ENCODE measurements around the gene RETSAT.
A peak's percentile ranks its signal among the peaks of the same experiment; 100 is the strongest.
"Not testable (repeated sequence)": the region's sequence is repeated elsewhere in the genome, so short reads cannot be mapped to it uniquely, and the experiment has no call there.

Gene RETSAT

DNA sequence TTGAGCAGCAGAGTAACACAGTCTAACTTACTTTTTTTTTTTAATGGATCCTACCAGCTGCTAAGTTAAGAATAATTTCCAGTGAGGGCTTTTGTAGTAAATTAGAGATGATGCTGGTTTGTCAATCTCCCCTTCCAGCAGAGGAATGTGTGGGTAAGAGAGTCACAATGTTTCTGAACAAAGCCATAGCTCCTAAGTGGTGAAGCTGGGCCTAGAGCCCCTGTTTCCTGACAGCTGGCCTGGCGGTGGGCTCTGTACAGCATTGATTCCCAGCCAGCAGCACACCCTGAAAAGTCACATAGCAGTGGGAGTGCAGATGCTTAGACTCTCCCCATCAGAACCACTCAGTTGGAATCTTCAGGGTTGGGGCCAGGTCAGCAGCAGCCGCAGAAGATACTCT lies 31.4 kb upstream of the RETSAT start:
- H3K18ac ChIP-seq (ENCODE audit: low read length): no peak overlapping the region
- H4K91ac ChIP-seq (ENCODE audit: low read depth, low read length): no peak overlapping the region
- no peak overlapping the region for H3K27ac ChIP-seq (ENCODE audit: low read depth, low read length)
- no peak overlapping the region for H3K4me3 ChIP-seq (ENCODE audit: low read depth, low read length)
- H3K9ac ChIP-seq (ENCODE audit: low read length): no peak overlapping the region
- no peak overlapping the region for H3K4ac ChIP-seq (ENCODE audit: low read depth, low read length)
- H3K4me1 ChIP-seq (ENCODE audit: control insufficient read depth in 1 of 2, insufficient read depth in 2 of 2, low read length in 2 of 2): no peaks in the 10 kb centered on the region
- H4K12ac ChIP-seq (ENCODE audit: low read depth, low read length): no peak overlapping the region
- H4K8ac ChIP-seq (ENCODE audit: low read depth, low read length): no peak overlapping the region
- no peak overlapping the region for H2BK120ac ChIP-seq (ENCODE audit: insufficient read depth, low read length, poor library complexity)
- peaks cover 16 to 29% of the 10 kb centered on the region in 2 experiments for H3K36me3 ChIP-seq (ENCODE audit: control insufficient read depth in 1 of 2, insufficient read depth in 2 of 2, low read length in 2 of 2)
- no peak overlapping the region for H2AK5ac ChIP-seq (ENCODE audit: low read length)
- H2BK12ac ChIP-seq (ENCODE audit: low read length): no peak overlapping the region
- H3K23ac ChIP-seq (ENCODE audit: low read length): no peak overlapping the region
- H3K27me3 ChIP-seq (ENCODE audit: insufficient read depth, low read length): no peaks in the 10 kb centered on the region
- no peak overlapping the region for H2BK5ac ChIP-seq (ENCODE audit: low read depth, low read length, poor library complexity)
- no peaks in the 10 kb centered on the region for H3K79me2 ChIP-seq (ENCODE audit: control insufficient read depth, insufficient read depth, low read length, poor library complexity)
- no peaks in the 10 kb centered on the region for H3K9me3 ChIP-seq (ENCODE audit: insufficient read depth, low read depth, low read length)
- no peak overlapping the region for H3K14ac ChIP-seq (ENCODE audit: low read length)
- H3K79me1 ChIP-seq (ENCODE audit: low read length): no peaks in the 10 kb centered on the region
- no CpG with 5 or more reads among the region's 2 CpGs for WGBS (ENCODE audit: extremely low coverage, insufficient coverage, insufficient read length)
- DNase-seq: no peak
- no peak overlapping the region for H3K4me2 ChIP-seq (ENCODE audit: low read length)
- no peak overlapping the region for H2AFZ ChIP-seq (ENCODE audit: insufficient read depth, low read length, poor library complexity)

DNA sequence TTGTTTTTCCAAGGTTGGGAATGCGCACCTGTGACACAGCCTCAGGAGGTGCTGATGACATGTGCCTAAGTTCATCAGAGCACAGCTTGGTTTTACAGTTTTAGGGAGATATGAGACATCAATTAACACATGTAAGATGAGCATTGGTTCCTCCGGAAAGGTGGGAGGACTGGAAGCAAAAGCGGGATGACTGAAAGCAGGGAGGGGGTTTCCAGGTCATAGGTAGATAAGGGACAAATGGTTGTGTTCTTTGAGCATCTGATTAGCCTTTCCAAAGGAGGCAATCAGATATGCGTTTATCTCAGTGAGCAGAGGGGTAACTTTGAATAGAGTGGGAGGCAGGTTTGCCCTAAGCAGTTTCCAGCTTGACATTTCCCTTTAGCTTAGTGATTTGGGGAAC lies 29.5 kb upstream of the RETSAT start:
- Histone ChIP-seq H2BK120ac (ENCODE audit: insufficient read depth, low read length, poor library complexity) (no peak overlapping the region), H4K8ac (ENCODE audit: low read depth, low read length) (no peak overlapping the region), H3K18ac (ENCODE audit: low read length) (no peak overlapping the region), H2AFZ (ENCODE audit: insufficient read depth, low read length, poor library complexity) (no peak overlapping the region), H4K91ac (ENCODE audit: low read depth, low read length) (no peak overlapping the region), H2BK12ac (ENCODE audit: low read length) (no peak overlapping the region), H3K14ac (ENCODE audit: low read length) (no peak overlapping the region), H4K12ac (ENCODE audit: low read depth, low read length) (no peak overlapping the region), H3K27me3 (ENCODE audit: insufficient read depth, low read length) (no peaks in the 10 kb centered on the region), H3K27ac (ENCODE audit: low read depth, low read length) (no peak overlapping the region), H3K4me1 (ENCODE audit: control insufficient read depth in 1 of 2, insufficient read depth in 2 of 2, low read length in 2 of 2) (no peaks in the 10 kb centered on the region), H3K79me2 (ENCODE audit: control insufficient read depth, insufficient read depth, low read length, poor library complexity) (no peaks in the 10 kb centered on the region), H3K9me3 (ENCODE audit: insufficient read depth, low read depth, low read length) (no peaks in the 10 kb centered on the region), H2BK5ac (ENCODE audit: low read depth, low read length, poor library complexity) (no peak overlapping the region), H3K4me3 (ENCODE audit: low read depth, low read length) (no peak overlapping the region), H3K4me2 (ENCODE audit: low read length) (no peak overlapping the region), H3K79me1 (ENCODE audit: low read length) (no peaks in the 10 kb centered on the region), H3K23ac (ENCODE audit: low read length) (no peak overlapping the region), H2AK5ac (ENCODE audit: low read length) (no peak overlapping the region), H3K9ac (ENCODE audit: low read length) (no peak overlapping the region), H3K4ac (ENCODE audit: low read depth, low read length) (no peak overlapping the region), H3K36me3 (ENCODE audit: control insufficient read depth in 1 of 2, insufficient read depth in 2 of 2, low read length in 2 of 2) (peaks cover 7 to 21% of the 10 kb centered on the region in 2 experiments)
- WGBS (ENCODE audit: extremely low coverage, insufficient coverage, insufficient read length): no CpG with 5 or more reads among the region's 4 CpGs
- DNase-seq: no peak

DNA sequence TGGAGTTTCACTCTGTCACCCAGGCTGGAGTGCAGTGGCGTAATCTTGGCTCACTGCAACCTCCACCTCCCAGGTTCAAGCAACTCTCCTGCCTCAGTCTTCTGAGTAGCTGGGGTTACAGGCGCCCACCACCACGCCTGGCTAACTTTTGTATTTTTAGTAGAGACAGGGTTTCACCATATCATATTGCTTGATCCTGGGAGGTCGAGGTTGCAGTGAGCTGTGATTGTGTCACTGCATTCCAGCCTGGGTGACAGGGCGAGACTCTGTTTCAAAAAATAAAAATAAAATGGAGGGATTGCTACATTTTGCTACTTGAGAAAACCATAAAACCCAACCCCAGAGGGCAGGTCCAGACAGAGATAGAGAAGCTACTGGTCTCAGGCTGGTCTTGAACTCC lies 28.8 kb upstream of the RETSAT start:
- not testable (repeated sequence) for H3K9me3 ChIP-seq (ENCODE audit: insufficient read depth, low read depth, low read length); H3K79me1 ChIP-seq (ENCODE audit: low read length); H4K8ac ChIP-seq (ENCODE audit: low read depth, low read length); H3K27me3 ChIP-seq (ENCODE audit: insufficient read depth, low read length); H4K91ac ChIP-seq (ENCODE audit: low read depth, low read length); H3K14ac ChIP-seq (ENCODE audit: low read length); H3K18ac ChIP-seq (ENCODE audit: low read length); H3K79me2 ChIP-seq (ENCODE audit: control insufficient read depth, insufficient read depth, low read length, poor library complexity); H3K4me3 ChIP-seq (ENCODE audit: low read depth, low read length); H2BK5ac ChIP-seq (ENCODE audit: low read depth, low read length, poor library complexity); H3K4me2 ChIP-seq (ENCODE audit: low read length); H3K4ac ChIP-seq (ENCODE audit: low read depth, low read length); H2BK120ac ChIP-seq (ENCODE audit: insufficient read depth, low read length, poor library complexity); H3K27ac ChIP-seq (ENCODE audit: low read depth, low read length); H2AK5ac ChIP-seq (ENCODE audit: low read length); H3K9ac ChIP-seq (ENCODE audit: low read length); H3K4me1 ChIP-seq (ENCODE audit: control insufficient read depth in 1 of 2, insufficient read depth in 2 of 2, low read length in 2 of 2); H2BK12ac ChIP-seq (ENCODE audit: low read length); H3K23ac ChIP-seq (ENCODE audit: low read length); H2AFZ ChIP-seq (ENCODE audit: insufficient read depth, low read length, poor library complexity)
- peak in 1 of 2 donors; percentile 28 for DNase-seq
- no CpG with 5 or more reads among the region's 5 CpGs for WGBS (ENCODE audit: extremely low coverage, insufficient coverage, insufficient read length)
- Histone ChIP-seq H4K12ac (ENCODE audit: low read depth, low read length) (peak overlapping the region; percentile 18), H3K36me3 (ENCODE audit: control insufficient read depth in 1 of 2, insufficient read depth in 2 of 2, low read length in 2 of 2) (peaks cover 5 to 17% of the 10 kb centered on the region in 2 experiments)

DNA sequence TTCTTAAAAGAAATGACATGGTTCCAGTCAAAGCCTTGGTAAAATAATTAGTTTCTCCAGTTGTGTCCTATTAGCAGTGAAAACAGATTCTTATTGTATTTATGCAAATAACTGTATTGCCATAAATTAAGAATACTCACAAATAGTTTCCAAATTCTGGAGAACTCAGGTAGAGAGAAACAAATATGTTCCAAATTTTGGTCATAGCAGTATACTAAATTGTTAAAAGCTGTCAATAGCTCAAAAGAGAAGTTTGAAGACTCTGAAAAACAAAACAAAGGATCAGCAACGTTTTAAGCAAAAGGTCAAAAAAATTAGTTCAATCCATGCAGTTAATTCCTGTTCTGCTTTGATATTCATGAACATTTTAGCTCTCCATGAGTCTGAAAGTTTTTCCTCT lies 25.7 kb upstream of the RETSAT start:
- Histone ChIP-seq H2AK5ac (ENCODE audit: low read length) (no peak overlapping the region), H4K91ac (ENCODE audit: low read depth, low read length) (no peak overlapping the region), H3K4me1 (ENCODE audit: control insufficient read depth in 1 of 2, insufficient read depth in 2 of 2, low read length in 2 of 2) (peaks cover 4% of the 10 kb centered on the region in 2 experiments), H3K18ac (ENCODE audit: low read length) (no peak overlapping the region), H3K14ac (ENCODE audit: low read length) (no peak overlapping the region), H3K27ac (ENCODE audit: low read depth, low read length) (no peak overlapping the region), H4K8ac (ENCODE audit: low read depth, low read length) (no peak overlapping the region), H3K79me2 (ENCODE audit: control insufficient read depth, insufficient read depth, low read length, poor library complexity) (no peaks in the 10 kb centered on the region), H3K4me2 (ENCODE audit: low read length) (no peak overlapping the region), H3K23ac (ENCODE audit: low read length) (no peak overlapping the region), H3K9me3 (ENCODE audit: insufficient read depth, low read depth, low read length) (peaks cover 3% of the 10 kb centered on the region), H3K4ac (ENCODE audit: low read depth, low read length) (no peak overlapping the region), H3K4me3 (ENCODE audit: low read depth, low read length) (no peak overlapping the region), H3K9ac (ENCODE audit: low read length) (no peak overlapping the region), H2BK5ac (ENCODE audit: low read depth, low read length, poor library complexity) (no peak overlapping the region), H4K12ac (ENCODE audit: low read depth, low read length) (no peak overlapping the region), H3K79me1 (ENCODE audit: low read length) (no peaks in the 10 kb centered on the region), H3K27me3 (ENCODE audit: insufficient read depth, low read length) (no peaks in the 10 kb centered on the region), H2AFZ (ENCODE audit: insufficient read depth, low read length, poor library complexity) (no peak overlapping the region), H2BK120ac (ENCODE audit: insufficient read depth, low read length, poor library complexity) (no peak overlapping the region), H3K36me3 (ENCODE audit: control insufficient read depth in 1 of 2, insufficient read depth in 2 of 2, low read length in 2 of 2) (peaks cover 5 to 10% of the 10 kb centered on the region in 2 experiments), H2BK12ac (ENCODE audit: low read length) (no peak overlapping the region)
- DNase-seq: no peak
- no CpG with 5 or more reads among the region's 1 CpG for WGBS (ENCODE audit: extremely low coverage, insufficient coverage, insufficient read length)
